HG02852 (cell line): ENCODE results near the gene RFC4.
"Not testable (repeated sequence)": the region's sequence is repeated elsewhere in the genome, so short reads cannot be mapped to it uniquely, and the experiment has no call there.

Source experiments
- ATAC-seq: cut with Tn5 transposase; IDR thresholded peaks from one replicate; pipeline ENCODE4 v1.9.1; 2021; ENCODE audit warnings: mild to moderate bottlenecking, moderate library complexity; ENCODE audit not compliant: unreplicated experiment

Gene RFC4

GRCh38 chr3:186825294-186825821 lies 19.1 kb upstream of the RFC4 start:
- no peak for ATAC-seq

GRCh38 chr3:186824430-186825139 lies 18.3 kb upstream of the RFC4 start:
- ATAC-seq, result no peak

- no peak for ATAC-seq
Observed at GRCh38 chr3:186823386-186823785, 17.1 kb upstream of the RFC4 start.

GRCh38 chr3:186822388-186822759 lies 16.1 kb upstream of the RFC4 start:
- ATAC-seq, result not testable (repeated sequence)

- ATAC-seq, result no peak
Observed at GRCh38 chr3:186821429-186822387, 15.4 kb upstream of the RFC4 start.

GRCh38 chr3:186818956-186819355 lies 12.7 kb upstream of the RFC4 start:
- no peak for ATAC-seq

GRCh38 chr3:186818516-186818915 lies 12.2 kb upstream of the RFC4 start:
- ATAC-seq, result no peak

GRCh38 chr3:186815435-186815834 lies 9.2 kb upstream of the RFC4 start:
- ATAC-seq, result no peak

GRCh38 chr3:186814100-186814499 lies 7.8 kb upstream of the RFC4 start:
- no peak for ATAC-seq

- not testable (repeated sequence) for ATAC-seq
Observed at GRCh38 chr3:186811313-186811712, 5.0 kb upstream of the RFC4 start.

- ATAC-seq, result no peak
Observed at GRCh38 chr3:186810336-186810996, 4.2 kb upstream of the RFC4 start.

- ATAC-seq, result no peak
Observed at GRCh38 chr3:186807231-186807630, 949 bp upstream of the RFC4 start.

GRCh38 chr3:186803447-186803846 lies 2.8 kb downstream of the RFC4 start:
- ATAC-seq, result not testable (repeated sequence)

- ATAC-seq, result no peak
Observed at GRCh38 chr3:186802701-186803100, 3.6 kb downstream of the RFC4 start.

GRCh38 chr3:186800285-186800684 lies 6.0 kb downstream of the RFC4 start:
- ATAC-seq, result no peak

GRCh38 chr3:186798239-186798874 lies 7.9 kb downstream of the RFC4 start:
- ATAC-seq, result no peak

- ATAC-seq, result no peak
Observed at GRCh38 chr3:186790261-186790981, 15.9 kb downstream of the RFC4 start.

GRCh38 chr3:186789554-186790260 lies 16.6 kb downstream of the RFC4 start:
- no peak for ATAC-seq
